ENCODE results near the gene PROSER2.
"Not testable (repeated sequence)": the region's sequence is repeated elsewhere in the genome, so short reads cannot be mapped to it uniquely, and the experiment has no call there.

The PROSER2 gene

GRCh38 chr10:11879387-11880094, 56.4 kb downstream of the PROSER2 start:
- H3K27ac ChIP-seq: peak overlapping the region in 3 of 21 experiments; percentile 10 to 66 (median 41)
- no peak overlapping the region for H3K4me3 ChIP-seq

DNA sequence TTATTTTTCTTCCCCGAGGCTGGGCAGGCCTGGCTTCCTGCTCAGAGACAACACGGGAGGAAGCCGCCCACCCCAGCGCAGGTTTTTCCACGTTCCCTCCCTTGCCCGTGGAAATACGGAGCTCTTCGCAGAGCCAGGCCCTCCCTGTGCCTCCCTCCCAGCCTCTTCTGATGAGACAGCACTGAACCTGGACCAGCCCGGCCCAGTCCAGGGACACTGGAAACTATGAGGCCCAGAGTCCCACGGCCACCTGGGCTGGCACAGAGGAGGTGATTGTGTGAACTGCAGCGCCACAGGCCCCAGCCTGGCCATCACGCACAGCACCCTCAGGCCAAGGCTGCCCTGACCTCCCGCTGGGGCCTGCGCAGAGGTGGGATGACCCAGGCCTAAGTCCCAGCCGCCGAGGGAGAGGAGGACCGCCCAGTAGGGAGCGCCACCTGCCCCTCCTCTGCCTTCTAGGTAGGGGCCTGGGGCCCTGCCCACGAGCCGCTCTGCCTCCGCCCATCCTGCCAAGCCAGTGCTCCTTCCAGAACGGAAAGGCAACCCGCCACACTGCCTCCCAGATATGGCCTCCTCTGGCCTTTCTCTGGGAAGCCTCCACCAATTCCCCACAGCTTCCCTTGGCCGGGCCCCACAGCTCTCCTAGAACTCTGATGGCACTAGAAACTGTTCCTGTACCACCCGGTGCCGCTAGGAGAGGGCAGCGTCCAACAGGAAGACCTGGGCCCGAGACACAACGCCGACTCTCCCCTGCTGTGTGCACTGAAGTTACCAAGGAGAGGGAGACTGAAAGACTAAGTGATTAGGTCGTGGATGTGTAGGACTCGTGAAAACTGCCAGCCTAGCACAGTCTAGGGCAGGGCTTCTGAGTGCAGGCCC, 57.2 kb downstream of the PROSER2 start:
- H3K27ac ChIP-seq: peak overlapping the region in 6 of 21 experiments; percentile 5 to 66 (median 20)
- no peak overlapping the region for H3K4me3 ChIP-seq

DNA sequence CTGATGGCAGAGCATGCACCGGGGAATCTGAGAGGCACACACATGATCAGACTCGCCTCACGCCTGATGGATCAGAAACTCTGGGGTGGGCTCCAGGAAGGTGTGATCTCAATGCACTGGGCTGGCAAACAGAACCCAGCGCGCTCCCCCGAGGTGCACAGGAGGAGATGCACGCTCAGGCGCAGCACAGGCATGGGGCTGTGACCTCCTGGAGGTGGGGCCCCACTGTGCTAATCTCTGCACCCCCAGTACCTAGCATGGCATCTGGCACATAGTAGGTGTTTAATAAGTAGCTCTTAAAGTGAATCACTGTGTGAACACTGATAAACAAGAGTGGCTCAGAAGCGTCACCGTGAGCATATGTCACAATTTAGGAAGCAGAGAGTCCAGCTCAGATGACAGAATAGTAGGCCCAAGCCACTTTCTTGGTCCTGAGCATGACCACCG, 57.9 kb downstream of the PROSER2 start:
- Histone ChIP-seq H3K27ac (peak overlapping the region in 2 of 21 experiments; percentile 4 to 66), H3K4me3 (no peak overlapping the region)

DNA sequence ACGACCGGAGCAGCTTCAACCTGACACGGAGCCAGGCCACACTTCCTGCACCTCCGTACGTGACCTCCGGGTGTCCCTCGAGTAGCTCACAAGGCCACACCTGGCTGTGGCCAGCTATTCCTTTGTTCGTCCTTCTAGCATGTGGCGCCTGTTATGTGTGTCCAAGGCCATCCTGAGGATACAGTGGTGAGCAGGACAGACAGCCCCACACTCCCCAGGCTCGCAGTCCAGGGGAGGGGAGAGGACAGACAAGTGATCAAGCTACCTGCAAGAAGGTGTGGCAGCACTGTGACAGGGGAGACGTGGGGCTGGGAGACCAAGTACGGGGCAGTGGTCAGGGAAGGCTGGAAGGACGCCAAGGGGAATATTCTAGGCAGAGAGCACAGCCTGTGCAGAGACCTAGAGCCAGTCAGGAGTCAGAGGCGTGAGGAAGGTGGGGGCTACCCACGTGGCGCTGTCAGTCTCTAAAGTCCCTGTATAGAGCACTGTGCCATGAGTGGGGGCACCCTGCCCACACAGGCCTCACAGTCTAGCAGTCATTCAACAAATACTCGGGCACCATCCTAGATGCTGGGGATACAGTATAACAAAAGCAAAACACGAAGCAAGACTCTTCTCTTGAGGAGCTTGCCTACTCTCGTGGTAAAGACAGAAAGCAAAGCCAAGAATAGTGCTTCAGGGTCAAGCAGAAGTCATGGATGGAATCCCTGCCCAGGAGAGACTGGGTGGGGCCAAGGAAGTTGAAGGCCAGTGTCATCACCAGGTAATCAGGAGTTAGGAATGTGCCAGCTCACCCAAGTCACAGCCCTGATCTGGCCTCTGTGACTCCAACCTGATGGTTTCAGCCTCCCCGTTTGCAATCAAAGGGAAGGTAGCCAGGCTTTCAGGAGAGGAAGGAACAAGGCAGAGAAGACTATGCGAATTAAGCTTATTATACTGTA, 58.6 kb downstream of the PROSER2 start:
- Histone ChIP-seq H3K4me3 (no peak overlapping the region), H3K27ac (peak overlapping the region in 1 of 21 experiments; percentile 4)

DNA sequence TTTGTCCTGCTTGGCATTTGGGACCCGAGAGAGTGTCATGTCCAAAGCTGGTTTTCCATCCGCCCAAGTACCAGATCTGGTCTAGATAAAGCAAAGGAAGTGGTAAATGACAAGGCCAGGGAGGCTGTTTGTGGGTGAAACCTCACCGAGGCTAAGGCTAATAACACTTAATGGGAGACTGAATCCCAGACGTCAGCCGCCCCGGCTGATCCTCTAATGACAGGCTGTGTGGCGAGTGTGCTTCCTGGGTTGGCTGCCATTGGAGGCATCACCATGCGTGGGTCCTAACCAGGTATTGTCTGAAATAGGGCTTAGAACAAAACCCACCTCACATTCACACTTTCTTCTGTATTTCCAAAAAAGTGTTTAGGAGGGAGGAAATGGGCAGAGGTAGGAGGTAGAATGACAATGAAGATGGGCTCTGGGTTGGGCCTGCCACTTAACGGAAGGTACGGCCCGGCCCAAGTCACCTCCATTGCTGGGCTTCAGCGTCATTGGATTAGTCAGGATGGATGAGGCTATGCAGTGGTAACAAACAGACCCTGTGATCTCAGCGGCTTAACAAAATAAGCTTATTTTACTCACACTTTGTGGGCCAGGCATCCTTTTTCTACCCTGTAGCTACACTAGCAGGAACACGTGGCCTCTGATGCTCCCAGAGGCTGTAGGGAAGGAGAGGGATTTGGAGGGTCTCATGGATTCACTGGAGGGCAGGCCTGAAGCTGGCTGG, 59.7 kb downstream of the PROSER2 start:
- peak overlapping the region in 1 of 21 experiments; percentile 48 for H3K27ac ChIP-seq
- no peak overlapping the region for H3K4me3 ChIP-seq

- Histone ChIP-seq H3K4me3 (no peak overlapping the region), H3K27ac (peak overlapping the region in 1 of 21 experiments; percentile 17)
Measured at GRCh38 chr10:11884706-11885423, 61.7 kb downstream of the PROSER2 start.

- H3K4me3 ChIP-seq: no peak overlapping the region
- H3K27ac ChIP-seq: no peak overlapping the region
Measured at GRCh38 chr10:11885437-11886137, 62.4 kb downstream of the PROSER2 start.

GRCh38 chr10:11886138-11886474, 63.0 kb downstream of the PROSER2 start:
- no peak overlapping the region for H3K27ac ChIP-seq

DNA sequence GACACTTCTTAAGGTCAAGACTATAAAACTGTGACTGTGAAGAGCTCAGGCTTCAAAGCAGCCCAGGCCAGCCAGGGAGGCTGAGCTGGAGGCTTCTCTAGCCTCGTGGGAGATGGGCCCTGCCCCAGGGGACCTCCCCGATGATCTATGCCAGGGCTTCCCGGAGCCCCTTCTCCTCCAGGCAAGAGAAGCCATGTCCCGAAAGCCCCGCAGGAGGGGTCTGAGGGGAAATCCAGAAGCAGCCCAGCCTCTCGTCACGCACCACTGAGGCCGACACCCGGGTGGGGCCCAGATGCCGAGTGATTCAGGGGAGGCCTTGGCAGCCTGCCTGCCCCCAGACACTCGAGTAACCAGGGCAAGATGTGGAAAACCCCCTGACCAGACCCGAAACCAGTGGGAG, 63.7 kb downstream of the PROSER2 start:
- Histone ChIP-seq H3K27ac (no peak overlapping the region), H3K4me3 (no peak overlapping the region)

More at GRCh38 chr10:11886138-11886474, 63.0 kb downstream of the PROSER2 start:
- no peak overlapping the region for H3K4me3 ChIP-seq

- no peak overlapping the region for H3K4me3 ChIP-seq
- no peak overlapping the region for H3K27ac ChIP-seq
Measured at GRCh38 chr10:11887381-11888227, 64.4 kb downstream of the PROSER2 start.

DNA sequence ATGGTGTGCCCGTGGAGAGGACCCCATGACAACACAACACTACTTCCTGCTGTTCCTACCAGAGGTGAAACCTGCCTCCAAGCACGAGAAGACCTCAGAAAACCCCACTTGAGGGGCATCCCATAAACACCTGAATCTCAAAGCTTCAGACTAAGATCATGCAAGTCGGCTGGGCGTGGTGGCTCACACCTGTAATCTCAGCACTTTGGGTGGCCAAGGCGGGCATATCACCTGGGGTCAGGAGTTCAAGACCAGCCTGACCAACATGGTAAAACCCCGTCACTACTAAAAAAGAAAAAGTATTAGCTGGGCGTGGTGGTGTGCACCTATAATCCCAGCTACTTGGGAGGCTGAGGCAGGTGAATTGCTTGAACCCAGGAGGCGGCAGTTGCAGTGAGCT, 66.1 kb downstream of the PROSER2 start:
- not testable (repeated sequence) for H3K4me3 ChIP-seq, H3K27ac ChIP-seq

GRCh38 chr10:11891776-11892486, 68.8 kb downstream of the PROSER2 start:
- no peak overlapping the region for H3K4me3 ChIP-seq
- H3K27ac ChIP-seq: no peak overlapping the region

DNA sequence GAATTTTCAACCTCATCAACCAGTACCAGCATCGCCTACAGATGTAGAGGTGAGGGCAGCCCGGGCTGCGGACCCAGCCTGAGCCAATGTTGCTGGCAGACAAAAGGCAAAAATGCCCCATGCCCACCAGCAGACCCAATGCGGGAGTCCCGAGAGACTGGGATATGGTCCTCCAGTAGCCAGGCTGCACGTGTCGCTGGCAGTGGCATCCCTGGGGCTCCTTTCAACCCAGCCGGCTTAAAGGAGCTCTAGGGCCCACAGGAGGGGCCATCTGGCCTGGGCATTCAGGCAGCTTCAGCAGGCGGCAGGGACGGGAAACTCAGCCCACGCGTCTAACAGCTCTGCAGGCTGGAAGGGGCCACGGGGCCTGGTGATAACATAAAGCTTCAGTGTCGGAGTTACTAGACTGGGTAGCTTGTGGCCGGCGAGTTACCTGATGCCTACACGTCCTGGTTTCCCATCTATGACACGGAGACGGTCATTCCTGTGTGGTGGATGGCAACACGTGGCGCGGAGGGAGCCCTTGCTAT, 70.7 kb downstream of the PROSER2 start:
- H3K4me3 ChIP-seq: no peak overlapping the region

DNA sequence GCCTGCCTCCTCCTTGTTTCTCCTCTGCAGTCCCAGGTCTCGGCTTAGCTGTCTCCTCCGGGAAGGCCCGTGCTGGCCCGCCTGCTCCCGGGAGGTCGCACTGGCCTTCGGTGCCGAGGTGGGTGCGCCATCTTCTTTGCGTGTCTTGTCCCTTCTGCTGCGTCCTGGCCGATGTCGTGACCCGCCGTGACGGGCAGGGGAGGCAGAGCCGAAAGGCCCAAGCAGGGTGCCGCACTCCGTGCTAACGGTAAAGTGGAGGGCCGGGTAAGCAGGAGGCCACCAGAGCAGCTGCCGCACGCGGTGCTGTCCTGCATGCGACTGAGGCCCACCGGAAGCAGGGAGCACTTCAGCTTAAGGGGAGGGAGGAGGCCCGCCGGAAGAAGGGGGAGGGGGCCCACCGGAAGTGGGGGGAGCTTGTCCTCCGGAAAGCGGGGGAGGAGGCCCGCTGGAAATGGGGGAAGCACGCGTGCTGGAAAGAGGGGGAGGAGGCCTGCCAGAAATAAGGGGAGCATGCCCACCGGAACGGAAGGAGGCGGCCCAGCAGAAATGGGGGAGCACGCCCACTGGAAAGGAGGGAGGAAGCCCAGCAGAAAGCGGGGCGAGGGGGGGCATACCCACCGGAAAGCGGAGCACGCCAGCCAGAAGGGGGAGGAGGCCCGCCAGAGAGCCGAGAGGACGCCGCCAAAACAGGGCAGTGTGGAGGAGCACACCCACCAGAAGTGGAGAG, 71.4 kb downstream of the PROSER2 start:
- no peak overlapping the region for H3K4me3 ChIP-seq
- H3K27ac ChIP-seq: no peak overlapping the region

More for the DNA sequence above, 70.7 kb downstream of the PROSER2 start:
- H3K27ac ChIP-seq: no peak overlapping the region

DNA sequence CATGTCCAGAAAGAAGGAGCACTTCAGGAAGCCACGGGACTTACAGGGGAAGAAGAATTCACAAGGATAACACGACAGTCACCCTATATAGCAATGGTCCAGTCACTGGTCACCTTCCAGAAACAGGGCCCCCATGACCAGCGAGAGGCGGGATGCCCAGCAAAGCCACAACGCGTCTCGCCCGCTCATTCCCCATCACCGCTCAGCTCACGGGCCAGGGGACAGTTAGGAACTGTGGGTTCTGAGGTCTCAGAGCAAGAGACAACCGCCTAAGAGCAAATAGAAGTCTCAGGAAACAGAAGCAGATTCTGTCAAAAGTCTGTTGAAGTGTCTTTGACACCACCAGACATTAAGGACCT, 71.9 kb downstream of the PROSER2 start:
- H3K4me3 ChIP-seq: no peak overlapping the region

DNA sequence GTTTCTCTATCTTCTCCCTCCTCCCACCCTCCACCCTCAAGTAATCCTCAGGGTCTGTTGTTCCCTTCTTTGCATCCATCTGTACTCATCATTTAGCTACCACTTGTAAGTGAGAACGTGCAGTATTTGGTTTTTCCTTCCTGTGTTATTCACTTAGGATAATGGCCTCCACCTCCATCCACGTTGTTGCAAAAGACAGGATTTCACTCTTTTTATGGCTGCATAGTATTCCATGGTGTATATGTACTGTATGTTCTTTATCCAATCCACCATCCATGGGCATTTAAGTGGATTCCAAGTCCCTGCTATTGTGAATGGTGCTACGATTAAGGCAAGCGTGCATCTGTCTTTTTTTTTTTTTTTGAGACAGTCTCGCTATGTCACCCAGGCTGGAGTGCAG, 72.4 kb downstream of the PROSER2 start:
- no peak overlapping the region for H3K27ac ChIP-seq
- H3K4me3 ChIP-seq: no peak overlapping the region

More for the DNA sequence above, 71.9 kb downstream of the PROSER2 start:
- H3K27ac ChIP-seq: no peak overlapping the region
